GM18858 (cell line): ENCODE results near the gene ERBIN.

Experiments
- ATAC-seq: cut with Tn5 transposase; IDR thresholded peaks from one replicate; pipeline ENCODE4 v1.9.1; 2021; ENCODE audit not compliant: unreplicated experiment

The ERBIN gene

GRCh38 chr5:66113160-66113559 is 186.8 kb downstream of the ERBIN start:
- ATAC-seq = no peak

GRCh38 chr5:66118304-66118703 is 191.9 kb downstream of the ERBIN start:
- ATAC-seq = no peak

GRCh38 chr5:66122379-66123034 is 196.1 kb downstream of the ERBIN start:
- ATAC-seq = no peak

DNA sequence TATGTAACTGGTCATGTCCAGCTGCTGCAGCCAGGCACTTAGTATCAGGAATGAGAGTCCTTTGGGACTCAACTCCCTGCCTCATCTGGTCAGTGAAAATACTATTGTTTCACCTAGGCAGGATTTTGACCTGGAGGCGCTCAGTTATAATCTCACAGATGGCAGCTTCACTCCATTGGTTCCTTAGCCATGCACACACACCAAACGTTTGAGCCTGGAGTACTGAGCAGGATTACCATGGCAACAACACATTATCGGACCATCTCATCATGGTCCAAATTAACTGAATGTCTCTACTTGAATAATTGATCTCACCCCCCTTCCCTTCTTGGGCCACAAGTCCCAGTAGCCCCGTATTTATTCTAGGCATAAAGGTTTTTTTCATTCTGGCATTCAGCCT is 202.8 kb downstream of the ERBIN start:
- ATAC-seq = no peak

DNA sequence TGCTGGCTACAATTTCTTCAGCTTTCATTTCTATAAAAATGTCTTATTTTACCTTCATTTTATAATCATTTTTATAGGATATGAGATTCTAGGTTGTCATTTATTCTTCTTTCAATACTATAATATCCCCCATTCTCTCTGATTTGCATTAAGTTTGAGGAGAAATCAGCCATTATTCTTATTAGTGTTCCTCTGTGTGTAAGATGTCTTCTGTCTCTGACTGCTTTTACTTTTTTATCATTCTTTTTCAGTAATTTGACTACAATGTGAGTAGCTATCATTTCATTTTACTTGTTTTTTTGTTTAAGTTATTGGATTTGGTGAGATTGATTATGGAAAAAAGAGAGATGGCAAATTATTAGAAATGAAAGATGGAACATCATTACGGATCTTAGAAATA is 204.1 kb downstream of the ERBIN start:
- no peak for ATAC-seq
